ENCODE results near the gene TP53BP2. TPM values are rescaled to one million over a fixed set of nuclear protein-coding genes. Genes with fewer than 3 reads are reported as not detected.
A peak's percentile ranks its signal among the peaks of the same experiment; 100 is the strongest.

The TP53BP2 gene
- total RNA-seq, 1 donor: 32.7 TPM

DNA sequence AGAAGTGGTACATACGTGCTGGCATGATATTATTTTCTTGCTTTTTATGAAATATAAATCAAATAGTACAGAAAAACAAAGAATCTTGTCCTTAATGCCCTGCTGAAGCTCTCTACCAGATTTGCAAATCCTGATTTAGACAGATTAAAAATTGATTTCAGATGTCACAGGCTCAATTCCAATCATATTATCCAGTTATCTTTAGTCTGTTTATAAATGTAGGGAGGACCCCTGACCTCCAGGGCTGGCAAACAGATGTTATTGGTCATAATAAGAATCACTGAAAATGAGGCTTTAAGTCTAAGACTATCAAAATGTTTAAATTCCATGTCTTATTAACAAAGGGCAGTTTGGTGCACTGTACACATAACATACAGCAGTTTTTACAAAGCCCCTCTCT is 62.1 kb downstream of the TP53BP2 start:
- no peak overlapping the region for H3K4me3 ChIP-seq (ENCODE audit: low read depth, low read length)
- TF ChIP-seq CTCF (IDR thresholded peaks at IDR 0.05; ENCODE audit: insufficient read depth, low read length): no peak
- no peak for DNase-seq (ENCODE audit: low read depth)

- TF ChIP-seq CTCF (IDR thresholded peaks at IDR 0.05; ENCODE audit: insufficient read depth, low read length): no peak
- no peak for DNase-seq (ENCODE audit: low read depth)
- no peak overlapping the region for H3K4me3 ChIP-seq (ENCODE audit: low read depth, low read length)
Measured at GRCh38 chr1:223780949-223781348, 64.8 kb downstream of the TP53BP2 start.

GRCh38 chr1:223780318-223780717 is 65.4 kb downstream of the TP53BP2 start:
- H3K4me3 ChIP-seq (ENCODE audit: low read depth, low read length): no peak overlapping the region
- no peak for TF ChIP-seq CTCF (IDR thresholded peaks at IDR 0.05; ENCODE audit: insufficient read depth, low read length)
- DNase-seq (ENCODE audit: low read depth): no peak

DNA sequence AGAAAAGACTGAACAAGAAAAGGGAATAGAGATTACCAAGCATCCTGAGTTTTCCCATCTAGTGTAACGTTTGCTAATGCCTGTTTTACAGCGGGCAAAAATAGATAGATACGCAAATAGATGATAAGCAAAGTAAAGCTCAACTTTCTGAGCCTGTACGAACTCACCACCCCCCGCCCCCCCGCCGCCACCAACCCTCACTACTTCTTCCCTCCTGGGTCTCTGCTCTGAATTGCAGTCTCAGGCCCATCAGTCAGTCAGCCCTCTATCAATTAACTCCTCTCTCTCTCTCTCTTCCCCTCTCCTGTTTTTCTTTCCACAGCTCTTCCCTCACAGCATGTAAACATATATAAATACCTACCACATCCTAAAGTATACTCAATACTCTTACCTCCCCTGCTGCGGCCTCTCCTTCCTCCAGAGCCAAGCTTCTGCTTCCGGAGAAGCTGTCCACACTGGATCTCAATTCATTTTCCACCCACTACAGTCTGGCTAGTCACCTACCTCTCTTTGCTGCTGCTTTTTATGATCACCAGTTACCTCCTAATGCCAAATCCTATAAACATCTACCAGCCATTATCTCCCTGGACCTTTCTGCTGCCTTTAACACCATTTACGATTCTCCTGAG is 68.8 kb downstream of the TP53BP2 start:
- H3K4me3 ChIP-seq (ENCODE audit: low read depth, low read length): no peak overlapping the region
- DNase-seq (ENCODE audit: low read depth): no peak
- TF ChIP-seq CTCF (IDR thresholded peaks at IDR 0.05; ENCODE audit: insufficient read depth, low read length): no peak

DNA sequence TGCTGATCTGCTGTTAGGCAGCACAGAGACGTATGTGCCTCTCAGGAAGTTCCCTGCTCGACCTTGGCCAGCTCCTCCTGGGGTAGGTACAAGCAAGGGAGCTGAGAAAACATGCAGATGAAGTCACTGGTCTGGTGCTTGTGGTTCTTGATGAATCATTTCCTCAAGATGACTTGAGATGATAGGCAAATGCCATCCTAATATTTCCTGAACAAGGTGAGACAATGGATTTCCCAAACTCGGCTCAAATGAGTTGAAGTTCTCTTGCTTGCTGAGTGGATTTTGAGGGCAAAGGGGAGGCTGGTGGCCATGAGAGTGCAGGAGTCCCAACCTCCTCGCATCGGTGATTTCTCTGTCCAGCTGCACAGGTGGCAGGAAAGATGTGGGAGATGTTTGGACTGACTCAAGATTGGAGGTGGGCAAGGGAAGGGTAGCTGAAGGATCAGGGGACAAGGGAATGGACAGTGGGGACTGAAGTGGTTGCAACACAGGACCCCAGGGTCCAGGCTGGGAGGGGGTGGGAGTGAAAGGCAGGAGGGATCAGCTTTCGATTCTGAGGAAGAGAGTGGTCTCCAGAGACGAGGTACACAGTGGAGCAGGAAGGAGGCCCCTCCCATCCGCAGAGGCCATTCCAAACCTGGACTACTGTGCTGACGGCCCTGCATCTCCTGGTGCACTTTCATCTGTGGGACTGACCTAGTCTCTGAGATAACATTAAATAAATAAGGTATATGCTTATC is 69.5 kb downstream of the TP53BP2 start:
- DNase-seq (ENCODE audit: low read depth): peak; percentile 64
- no peak for TF ChIP-seq CTCF (IDR thresholded peaks at IDR 0.05; ENCODE audit: insufficient read depth, low read length)

GRCh38 chr1:223775711-223776074 is 70.1 kb downstream of the TP53BP2 start:
- TF ChIP-seq CTCF (IDR thresholded peaks at IDR 0.05; ENCODE audit: insufficient read depth, low read length): no peak
- no peak overlapping the region for H3K4me3 ChIP-seq (ENCODE audit: low read depth, low read length)
- no peak for DNase-seq (ENCODE audit: low read depth)

More for the DNA sequence above, 69.5 kb downstream of the TP53BP2 start:
- no peak overlapping the region for H3K4me3 ChIP-seq (ENCODE audit: low read depth, low read length)
